HG02571 (cell line): ENCODE measurements around the gene MOBP.

ENCODE experiments used
- ATAC-seq: cut with Tn5 transposase; IDR thresholded peaks from one replicate; pipeline ENCODE4 v1.9.1; 2021; ENCODE audit warnings: mild to moderate bottlenecking, moderate library complexity; ENCODE audit not compliant: unreplicated experiment

Gene MOBP

DNA sequence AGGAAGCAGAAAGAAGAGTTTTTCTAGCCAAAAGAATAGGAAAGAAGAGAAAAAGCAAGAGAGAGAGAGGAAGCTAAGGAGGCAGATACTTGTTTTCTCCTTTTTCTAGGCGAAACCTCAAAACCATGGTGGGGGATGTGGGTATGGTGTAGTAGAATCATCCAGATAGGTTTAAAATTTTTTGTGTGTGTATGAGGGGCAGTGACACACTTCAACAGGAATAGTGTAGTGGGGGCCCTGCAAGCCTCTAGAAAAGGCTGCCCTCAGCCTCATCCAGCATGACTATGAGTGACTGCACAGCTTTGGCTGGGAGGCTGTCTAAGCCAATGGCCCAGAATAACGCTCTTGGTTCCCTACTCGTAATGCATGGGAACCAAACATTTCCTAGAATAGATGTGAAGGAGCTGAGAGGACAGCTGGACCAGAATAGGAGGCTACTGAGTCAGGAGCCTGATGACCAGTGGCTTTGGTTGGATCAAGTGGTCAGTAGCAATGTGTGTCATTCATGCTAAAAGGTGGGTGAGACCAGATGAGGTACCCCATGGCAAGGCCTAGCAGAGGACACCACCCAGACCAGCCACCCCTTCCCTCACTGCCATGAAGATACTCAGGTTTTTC, 24.4 kb downstream of the MOBP start:
- ATAC-seq, result no peak

DNA sequence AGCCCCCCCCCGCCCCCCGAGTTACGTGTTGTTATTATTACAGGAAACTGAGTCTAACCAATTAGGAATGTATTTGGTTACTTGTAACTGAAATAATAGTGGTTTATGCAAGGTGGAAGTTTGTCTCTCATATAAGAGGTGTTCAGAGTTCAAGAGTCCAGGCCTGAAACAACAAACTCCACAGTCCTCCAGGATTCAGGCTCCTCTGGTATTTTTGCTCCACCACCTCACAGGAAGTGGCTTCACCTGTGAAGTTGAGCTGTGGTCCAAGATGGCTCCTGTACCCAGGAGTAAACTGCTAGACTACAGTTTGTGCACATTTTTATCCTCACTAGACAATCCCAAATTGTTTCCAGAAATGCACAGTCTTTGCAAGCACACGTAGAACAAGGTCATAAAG, 27.3 kb downstream of the MOBP start:
- no peak for ATAC-seq

DNA sequence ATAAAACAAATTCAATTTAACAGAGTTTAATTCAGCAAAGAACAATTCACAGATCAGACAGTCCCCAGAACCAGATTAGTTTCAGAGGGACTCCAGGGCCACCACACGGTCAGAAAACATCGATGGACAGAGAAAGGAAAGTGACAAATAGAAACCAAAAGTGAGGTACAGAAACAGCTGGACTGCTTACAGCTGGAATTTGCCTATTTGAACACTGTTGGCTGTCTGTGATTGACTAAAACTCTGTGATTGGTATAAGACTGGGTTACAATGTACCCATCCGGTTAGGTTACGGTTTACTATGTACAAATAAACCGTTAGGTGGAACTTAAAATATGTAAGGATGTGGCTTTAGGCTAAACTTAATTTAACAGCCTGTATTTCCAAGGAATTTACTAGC, 30.3 kb downstream of the MOBP start:
- no peak for ATAC-seq

DNA sequence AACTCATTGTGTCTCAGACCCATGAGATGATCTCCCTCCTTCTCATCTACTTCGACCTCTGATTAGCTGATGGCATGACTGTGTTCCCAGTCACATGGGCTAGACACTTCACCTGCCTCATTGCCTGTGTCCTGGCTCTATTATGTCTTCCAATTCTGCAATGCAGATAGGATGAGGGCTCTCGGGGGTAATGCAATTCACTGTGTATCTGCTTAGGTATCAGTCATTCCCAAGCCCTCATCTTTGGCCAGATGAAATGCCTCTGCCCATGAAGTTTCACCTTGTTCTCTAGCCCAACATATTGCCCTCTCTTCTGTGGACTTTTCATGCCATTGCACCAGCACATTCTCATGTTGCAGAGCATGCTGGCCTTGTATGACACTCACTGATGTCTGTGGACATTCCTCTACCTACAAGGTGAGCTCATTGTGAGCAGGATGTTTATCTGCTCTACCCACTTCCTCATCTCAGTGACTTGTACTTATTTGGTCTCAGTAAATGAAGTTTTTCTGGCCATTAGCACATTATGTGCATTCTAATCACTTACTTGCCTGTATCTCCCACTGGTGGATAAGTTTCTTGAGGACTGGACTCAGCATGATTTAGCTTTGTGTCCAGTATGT, 32.3 kb downstream of the MOBP start:
- ATAC-seq, result no peak

DNA sequence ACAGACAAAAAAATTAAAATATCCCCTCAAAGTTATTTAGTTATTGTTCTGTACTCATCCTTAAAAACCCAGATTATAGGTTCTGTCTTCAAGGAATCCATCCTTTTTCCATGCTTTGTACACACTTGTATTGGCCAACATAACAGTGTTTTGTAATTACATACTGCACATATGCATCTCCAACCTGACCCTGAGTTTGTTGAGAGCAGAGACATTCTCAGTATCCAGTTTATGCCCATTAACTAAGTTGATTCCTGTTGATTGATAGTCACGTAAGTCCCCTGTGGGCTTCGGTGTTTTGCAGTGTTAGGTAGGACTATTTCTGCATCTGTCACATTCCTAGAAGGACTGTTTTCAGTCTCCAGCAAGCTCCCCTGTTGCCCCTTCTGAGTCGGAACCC, 33.6 kb downstream of the MOBP start:
- ATAC-seq, result no peak

DNA sequence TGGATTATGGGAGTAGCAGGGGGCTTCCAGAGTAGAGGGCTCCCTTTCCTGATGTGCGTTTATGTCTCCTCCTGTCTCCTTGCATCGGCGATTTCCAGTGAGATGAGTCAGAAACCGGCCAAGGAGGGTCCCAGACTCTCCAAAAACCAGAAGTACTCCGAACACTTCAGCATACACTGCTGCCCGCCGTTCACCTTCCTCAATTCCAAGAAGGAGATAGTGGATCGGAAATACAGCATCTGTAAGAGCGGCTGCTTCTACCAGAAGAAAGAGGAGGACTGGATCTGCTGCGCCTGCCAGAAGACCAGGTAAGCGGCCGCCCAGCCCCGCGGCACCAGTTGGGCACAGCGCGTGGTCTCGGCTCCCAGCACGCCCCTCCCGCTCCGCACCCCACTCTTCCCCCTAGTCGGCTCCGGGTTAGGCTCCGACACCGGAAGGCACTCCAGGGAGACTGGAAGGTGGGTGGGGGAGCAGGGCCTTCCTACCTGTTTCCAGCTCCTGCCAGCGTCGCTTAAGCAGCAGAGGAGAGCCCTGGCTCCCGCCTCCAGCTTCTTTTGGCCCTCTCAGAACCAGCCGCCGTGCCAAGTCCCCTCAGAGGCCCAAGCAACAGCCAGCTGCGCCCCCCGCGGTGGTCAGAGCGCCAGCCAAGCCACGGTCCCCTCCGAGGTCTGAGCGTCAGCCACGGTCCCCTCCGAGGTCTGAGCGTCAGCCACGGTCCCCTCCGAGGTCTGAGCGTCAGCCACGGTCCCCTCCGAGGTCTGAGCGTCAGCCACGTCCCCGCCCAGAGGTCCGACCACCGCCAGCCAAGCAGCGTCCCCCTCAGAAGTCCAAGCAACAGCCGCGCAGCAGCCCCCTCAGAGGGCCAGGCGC, 34.7 kb downstream of the MOBP start:
- ATAC-seq, result no peak

DNA sequence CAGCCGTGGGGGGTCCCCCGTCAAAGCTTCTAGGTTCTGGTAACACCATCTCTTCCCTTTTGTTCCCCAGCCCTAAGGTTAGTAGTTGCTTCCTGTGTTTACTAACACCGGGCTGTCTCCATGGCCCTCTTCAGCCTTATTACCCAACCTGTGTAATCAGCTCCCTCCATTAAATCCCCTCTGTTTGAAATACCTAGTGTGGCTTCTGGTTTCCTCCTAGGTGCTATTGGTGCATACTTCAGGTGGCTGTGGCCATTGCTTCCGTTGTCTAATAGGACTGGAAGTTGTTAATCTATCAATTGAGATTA, 35.3 kb downstream of the MOBP start:
- no peak for ATAC-seq

DNA sequence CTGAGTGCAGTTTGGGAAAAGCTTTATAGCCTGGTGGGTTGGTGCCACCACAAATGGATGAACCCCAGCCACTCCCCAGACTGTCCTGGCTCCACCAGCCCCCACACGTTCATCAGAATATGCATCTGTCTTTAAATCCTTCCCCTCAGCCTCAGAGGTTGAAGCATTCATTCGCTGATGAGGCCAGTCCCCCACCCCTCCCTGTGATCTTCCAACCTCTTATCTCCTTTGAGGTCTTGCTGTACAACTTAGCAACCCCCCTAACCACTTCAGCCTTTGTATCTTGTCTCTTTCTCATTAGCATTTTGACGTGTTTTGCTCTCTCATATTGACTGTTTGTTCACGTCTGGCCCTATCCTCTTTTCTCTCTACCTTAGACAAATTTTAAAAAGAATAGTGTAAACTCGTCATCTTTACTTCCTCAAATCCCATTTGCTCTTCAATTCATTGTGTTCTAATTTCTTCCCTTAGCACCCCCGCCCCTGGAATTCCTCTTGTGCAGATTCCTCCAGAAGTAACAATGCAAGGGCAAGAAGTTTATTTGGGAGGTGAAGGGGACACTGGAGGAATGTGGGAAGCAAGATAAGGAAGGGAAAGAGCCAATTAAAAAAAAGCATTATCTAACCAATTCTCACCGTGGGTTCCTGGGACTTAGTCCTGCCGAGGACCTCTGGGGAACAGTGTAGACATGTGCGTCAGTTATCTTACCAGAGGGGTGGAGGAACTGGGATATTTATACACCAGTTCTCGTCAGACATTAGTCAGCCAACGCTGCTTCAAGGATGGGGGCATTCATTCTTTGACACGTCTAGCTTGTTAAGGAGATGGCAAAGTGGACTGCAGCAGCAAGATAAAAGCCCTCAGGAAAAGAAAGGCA, 38.6 kb downstream of the MOBP start:
- no peak for ATAC-seq

DNA sequence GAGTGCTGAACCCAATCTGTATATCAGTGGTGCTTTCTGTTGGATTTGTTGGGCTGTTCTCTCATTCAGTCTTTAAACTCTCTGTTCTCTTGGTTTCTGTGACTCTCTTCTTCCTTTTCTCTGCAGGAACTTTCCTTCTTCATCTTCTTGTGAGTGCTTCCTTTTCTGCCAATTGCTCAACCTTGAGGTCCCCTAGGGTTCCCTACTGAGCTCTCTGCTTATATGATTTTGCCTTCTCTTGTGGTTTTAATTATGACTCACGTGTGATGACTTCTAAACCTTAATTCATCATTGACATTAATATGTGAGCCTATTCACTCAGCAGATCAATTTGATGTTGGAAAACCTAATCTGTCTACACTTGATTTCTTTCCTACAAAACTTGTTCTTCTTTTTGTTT, 39.4 kb downstream of the MOBP start:
- no peak for ATAC-seq

DNA sequence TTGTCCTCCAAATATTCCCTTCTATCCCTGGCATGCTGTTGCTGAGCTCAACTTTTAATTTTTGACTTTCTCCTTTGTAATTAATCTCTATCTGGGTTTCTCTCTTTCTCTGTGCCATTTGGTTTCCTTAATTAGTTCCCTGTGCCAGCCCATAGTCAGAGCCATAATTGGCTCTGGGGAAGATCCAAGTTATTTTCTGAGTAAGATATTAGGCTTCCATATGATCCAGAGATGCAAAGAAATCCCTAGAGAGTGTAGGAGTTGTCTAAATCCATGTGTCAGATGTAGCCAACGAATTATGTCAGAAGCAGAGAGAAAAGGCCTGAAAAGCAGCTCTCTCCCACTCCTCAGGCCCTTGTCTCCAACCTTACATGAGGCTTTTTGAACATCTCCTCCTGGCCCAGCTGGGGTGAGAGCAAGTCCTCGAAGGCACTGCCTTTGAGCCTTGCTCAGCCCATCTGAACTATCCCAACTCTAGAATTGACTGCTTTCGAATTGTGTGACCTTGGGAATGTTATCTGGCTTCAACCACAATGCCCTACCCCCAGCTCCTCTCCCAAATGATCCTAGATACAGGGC, 46.4 kb downstream of the MOBP start:
- ATAC-seq, result no peak

DNA sequence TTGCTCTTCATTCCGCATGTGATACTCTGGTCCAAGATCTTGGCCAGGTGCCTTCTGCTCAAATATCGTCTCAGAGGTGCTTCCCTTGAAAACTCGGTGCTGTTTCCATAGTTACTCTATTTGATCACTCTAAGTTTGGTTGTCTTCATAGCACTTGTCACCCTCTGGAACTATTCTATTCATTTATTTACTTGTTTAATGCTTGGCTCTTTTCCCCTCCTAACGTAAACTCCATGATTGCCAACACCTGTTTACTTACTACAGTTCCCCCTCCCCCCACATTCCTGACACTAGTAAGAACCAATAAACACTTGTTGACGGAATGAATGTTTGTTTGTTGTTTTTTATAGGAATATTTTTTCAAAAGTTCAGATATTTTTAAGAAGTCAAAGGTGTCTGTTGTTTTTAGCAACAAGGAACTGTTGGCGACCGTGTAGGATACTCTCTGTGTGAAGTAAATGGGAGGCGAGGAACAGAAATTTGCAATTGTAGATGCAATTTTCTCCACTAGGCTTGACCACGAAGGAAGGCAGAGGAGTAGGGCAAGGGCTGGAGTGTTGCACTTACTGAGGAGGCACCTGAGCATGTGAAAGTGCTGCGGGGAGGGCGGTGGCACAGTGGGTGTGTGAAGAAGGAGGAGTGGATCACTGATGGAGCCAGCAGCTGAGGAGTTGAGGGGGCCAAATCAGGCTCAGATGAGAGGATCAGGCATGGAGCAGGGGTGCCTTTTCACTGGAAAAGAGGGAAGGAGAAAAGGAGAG, 48.4 kb downstream of the MOBP start:
- no peak for ATAC-seq

DNA sequence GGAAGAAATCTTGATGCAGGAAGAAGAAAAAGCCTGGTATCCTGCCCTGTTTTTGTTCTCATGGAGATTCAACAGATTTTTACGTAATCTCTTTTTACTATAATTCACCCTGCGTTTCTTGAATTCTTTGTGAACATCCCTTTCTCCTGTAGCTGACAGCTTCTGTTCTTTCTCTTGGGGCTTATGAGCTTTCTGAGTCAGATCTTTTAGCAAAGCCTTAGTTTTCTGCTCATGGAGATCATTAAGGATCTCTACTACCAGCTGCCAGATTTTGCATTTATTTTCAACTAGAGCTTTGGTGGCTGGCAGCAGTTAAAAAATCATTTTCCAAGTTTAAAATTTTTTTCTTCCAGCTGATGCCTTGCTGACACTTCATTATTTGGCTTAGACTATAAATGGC, 51.6 kb downstream of the MOBP start:
- ATAC-seq, result no peak

DNA sequence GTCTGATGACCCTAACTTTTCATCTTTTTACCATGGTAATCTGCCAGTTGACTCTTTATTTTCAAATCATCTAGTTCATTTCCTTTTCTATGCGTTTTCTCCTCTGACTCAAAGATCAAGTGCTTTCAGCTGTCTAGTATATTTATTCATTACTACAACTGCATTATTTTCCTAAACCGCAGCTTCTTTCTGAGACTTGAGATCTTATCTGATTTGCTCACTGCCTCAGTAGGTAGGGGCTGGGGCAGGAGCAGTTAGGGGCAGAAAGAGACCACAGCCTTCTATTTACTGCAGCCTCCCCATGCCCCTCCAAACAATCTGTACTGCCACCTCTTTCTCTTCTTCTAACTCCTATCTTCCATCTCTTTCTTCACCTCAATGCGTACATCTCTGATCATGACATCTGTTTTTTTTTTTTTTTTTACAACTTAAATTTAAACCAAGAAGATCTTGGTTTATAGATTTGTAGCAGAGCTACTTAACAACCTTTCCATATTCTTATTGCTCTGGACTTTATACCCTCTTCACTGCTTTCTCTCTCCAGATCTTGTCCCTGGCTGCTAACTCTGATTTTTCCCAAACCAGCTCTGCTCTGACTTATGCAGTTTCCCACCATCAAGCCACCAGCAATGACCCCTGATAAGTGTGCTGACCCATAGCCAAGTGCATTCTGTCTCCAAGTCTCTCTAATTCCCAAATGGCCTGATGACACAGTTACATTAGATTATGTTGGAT, 52.2 kb downstream of the MOBP start:
- ATAC-seq, result no peak

DNA sequence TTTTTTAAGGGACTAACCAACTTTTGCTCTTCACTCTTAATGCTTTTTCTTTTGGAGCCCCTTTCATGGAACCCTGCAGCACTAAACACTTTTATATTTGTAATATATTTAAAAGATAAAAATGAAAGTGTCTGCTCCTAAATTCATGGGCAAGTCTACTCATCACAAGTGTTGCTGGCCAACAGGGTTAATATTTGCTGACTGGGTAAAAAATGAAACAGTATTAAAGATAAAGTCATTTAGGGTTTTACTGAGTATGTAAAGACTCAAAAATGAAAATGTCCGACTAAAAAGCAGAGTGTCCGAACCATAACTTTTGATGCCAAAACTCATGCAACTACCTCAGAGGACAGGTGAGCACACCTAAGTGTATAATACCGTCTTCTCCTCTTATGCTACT, 54.0 kb downstream of the MOBP start:
- ATAC-seq, result no peak

DNA sequence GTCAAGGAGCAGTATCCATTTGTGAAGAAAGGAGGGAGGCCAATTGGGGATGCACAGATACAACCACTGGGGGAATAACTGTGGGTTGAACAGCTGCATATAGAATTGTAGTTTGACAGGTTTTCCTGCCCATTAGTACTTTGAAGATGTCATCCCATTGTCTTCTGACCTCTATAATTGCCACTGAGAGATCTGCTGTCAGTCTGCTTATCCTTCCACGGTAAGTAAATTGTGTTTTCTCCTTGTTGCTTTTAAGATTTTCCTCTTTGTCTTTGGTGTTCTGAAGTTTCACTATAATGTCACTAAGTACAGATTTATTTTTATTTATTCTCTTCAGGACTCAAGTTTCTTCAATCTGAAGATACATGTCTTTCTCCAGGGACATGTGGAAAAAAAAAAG, 56.6 kb downstream of the MOBP start:
- no peak for ATAC-seq

DNA sequence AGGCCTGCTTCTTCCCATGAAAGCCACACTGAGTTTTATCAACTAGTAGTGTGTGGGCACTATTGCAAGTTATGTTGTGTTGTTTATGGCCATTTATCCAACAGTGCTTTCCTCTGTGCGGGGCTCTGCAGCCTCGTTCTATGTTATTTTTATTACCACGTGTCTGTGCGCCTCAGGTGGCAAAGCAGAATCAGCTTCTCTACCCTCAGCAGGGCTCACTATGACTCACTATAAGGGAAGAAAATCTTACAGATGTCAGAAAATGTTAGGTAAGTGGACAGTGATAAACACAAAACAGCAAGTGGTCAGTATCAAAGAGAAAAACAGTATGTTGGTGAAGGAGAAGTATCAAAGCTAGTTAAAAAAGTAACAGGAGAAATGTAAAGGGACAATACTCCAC, 61.4 kb downstream of the MOBP start:
- ATAC-seq, result no peak

DNA sequence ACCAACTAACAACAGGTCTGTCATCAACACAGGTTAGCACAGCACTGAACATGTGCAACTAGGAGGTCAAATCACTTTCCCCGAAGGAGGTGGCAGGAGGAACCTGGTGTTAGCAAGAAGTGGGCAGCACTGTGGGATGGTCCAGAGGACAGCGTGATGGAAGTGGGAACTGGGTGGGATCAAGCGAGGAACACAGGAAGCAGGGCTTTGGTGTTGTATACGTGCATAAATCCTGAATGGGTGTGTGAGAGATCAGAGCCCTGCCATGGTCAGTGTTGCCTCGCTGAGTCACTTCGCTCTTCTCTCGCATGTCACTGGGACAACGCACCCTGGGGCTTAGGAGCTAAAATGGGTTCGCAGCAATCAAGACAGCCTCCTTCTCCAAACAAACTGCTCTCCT, 62.1 kb downstream of the MOBP start:
- no peak for ATAC-seq

DNA sequence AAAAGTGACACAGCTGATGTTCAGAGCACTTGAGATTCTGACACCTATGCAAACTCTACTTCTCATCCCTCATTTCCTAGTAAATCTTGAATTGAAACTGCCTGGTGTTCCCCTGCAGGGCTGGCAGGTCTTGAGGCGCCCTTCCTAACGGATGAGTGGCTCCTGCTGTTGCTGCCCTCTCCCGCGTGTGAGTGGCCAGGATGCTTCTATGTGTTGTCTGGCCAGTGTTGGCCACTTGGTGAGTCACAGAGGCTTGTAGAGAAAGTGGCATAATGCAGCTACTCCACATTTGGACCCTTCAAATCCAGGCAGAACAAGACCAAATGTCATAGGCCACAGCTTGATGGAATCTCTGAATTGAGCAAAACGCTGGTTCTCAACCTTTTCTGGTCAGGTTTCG, 63.6 kb downstream of the MOBP start:
- no peak for ATAC-seq

DNA sequence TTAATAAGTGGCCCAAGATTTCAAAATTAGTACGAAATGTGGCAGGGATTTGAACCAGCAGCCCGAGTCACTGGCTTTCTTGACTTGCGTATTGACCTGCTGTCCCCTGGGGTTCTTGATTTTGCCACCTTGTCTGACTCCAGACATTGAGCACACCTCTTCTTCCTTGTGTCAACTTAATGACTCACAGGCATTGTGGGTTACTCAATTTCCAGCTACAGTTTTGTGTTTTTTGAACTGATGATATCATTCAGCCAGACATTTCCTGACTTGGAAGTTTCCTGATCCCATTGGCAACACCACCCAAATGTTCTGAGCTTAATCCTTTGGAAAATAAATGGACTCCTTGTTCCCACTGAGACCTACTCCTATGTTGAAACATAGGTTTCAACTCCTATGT, 64.2 kb downstream of the MOBP start:
- ATAC-seq, result no peak

DNA sequence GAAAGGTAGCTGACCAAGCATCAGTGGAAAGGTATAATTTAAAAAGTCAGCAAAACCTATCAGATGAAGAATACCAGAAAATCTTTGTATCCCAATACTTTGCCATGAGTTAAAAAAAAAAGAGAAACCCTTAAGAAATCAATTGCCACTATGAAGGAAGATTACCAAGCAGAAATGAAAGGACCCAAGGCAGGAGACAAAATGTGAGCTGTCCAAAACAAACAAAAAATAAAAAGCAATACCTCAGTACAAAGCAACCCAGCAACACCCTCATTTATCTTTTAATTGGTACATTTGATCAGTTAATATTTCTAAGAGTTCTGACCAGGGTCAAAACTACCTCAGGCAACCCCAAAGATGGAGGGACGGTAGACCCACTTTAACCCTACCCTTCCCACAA, 65.3 kb downstream of the MOBP start:
- no peak for ATAC-seq
